Upper lobe of left lung (tissue), 4 donors: ENCODE measurements around the gene GNG8.

ENCODE experiments used
- EP300 ChIP-seq, 4 donors: sonication (generic); formaldehyde crosslinking; IDR thresholded peaks; one replicate each; pipeline ENCODE4 v1.5.1; 2017; ENCODE audit warnings: antibody characterized with exemption in 4 of 4, control low read depth in 2 of 4
- TF ChIP-seq, protein P1 (sequence below), 6 experiments: fragments of 450-650 bp in 4 of 6; fragments of 200-600 bp in 2 of 6; sonication (generic) in 2 of 6; IDR thresholded peaks; one replicate each; pipeline ENCODE4 v1.5.1; 2016 to 2019; ENCODE audit warnings: antibody characterized with exemption in 6 of 6

DNA sequence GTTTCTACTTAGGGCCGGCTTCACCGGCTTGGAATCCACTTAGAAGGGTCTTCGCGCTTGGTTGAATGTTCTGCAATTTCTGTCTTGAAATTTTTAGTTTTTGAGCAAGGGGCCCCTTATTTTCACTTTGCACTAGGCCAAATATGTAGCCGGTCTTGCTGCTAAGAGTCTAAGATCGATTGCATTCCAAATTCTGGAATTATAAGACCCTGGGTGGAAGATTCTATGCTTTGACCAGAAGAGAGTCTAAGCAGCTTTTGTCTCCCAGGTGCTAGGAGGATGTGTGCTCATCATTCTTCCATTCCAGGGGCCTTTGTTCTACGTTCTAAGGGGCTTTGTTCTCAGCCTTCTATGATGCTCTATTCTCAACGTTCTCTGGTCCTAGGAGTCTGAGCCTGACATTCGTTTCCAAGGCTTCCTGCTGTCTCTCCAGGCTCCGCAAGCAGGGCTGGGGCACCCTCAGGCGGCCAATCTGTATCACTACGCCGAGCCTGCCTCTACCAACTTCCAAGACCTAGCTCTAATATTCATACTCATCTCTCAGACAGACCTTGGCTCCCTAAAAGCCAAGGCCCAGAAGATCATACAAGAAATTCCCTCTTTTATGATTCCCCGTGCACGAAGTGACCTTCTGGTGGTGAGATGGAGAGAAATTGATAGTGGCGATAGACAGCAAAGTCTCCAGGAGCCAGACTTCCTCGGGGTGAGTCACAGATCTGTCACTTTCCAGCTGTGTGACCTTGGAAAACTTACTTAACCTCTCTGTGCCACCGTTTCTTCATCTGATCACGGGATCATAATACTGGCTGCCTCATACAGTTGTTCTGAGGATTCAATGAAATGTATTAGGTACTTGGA, 26.0 kb upstream of the GNG8 start:
- TF ChIP-seq, protein P1, sequence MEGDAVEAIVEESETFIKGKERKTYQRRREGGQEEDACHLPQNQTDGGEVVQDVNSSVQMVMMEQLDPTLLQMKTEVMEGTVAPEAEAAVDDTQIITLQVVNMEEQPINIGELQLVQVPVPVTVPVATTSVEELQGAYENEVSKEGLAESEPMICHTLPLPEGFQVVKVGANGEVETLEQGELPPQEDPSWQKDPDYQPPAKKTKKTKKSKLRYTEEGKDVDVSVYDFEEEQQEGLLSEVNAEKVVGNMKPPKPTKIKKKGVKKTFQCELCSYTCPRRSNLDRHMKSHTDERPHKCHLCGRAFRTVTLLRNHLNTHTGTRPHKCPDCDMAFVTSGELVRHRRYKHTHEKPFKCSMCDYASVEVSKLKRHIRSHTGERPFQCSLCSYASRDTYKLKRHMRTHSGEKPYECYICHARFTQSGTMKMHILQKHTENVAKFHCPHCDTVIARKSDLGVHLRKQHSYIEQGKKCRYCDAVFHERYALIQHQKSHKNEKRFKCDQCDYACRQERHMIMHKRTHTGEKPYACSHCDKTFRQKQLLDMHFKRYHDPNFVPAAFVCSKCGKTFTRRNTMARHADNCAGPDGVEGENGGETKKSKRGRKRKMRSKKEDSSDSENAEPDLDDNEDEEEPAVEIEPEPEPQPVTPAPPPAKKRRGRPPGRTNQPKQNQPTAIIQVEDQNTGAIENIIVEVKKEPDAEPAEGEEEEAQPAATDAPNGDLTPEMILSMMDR (IDR thresholded peaks at IDR 0.05) = peak; percentile 77 to 90 (median 84)
- TF ChIP-seq EP300 (IDR thresholded peaks at IDR 0.05) = no peak
